Activated CD8-positive, alpha-beta memory T cell treated with anti-CD3 and anti-CD28 coated beads for 48 hours (primary cell): ENCODE data around the gene ZNF420.

Experiments
- DNase-seq, 3 experiments: peaks; one replicate each; pipeline ENCODE4 v3.0.0-alpha.2; 2020; ENCODE audit warnings: low read depth in 2 of 3, low spot score in 2 of 3

The ZNF420 gene

DNA sequence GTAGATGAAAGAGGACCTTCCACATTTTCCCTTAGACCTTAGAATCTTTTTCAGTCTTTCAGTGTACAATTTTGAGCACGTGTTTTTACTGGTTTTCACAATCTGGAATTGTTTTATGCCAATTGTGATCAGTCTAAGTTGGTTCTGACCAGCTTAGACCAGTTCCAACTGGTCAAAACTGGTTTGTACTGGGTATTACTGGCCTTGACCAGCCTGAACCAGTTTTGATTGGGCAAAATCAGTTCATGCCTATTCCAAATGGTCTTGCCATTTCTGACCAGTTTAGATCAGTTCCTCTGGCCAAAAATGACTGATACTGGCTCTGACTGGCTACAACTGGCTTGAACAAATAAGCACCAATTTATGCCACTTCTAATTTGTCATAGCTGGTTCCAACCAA lies 57.9 kb downstream of the ZNF420 start:
- DNase-seq: no peak

DNA sequence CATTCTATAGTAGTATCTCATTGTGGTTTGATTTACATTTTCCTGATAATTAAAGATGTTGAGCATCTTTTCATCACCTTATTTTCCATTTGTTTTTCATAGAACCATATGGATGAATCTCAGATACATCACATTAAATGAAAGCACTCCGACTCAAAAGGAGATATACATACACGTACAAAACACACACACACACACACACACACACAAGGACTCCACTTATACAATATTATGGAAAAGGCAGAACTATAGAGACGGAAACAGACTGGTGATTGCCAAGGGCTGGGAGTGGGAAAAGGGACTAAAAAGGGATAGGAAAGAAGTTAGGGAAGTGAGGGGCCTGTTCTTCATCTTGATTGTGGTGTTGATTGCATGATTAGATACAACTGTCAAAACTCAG lies 70.0 kb downstream of the ZNF420 start:
- no peak for DNase-seq

DNA sequence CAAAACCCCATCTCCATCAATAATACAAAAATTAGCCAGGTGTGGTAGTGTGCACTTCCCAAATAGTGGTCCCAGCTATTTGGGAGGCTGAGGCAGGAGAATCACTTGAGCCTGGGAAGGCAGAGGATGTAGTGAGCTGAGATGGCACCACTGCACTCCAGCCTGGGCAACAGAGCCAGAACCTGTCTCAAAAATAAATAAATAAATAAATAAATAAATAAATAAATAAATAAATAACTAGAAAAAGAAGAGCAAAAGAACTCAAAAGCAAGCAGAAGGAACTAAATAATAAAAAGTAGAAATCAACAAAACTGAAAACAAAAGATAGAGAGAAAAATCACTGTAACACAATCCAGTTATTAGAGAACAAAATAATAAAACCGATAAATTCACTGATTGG lies 81.9 kb downstream of the ZNF420 start:
- no peak for DNase-seq

DNA sequence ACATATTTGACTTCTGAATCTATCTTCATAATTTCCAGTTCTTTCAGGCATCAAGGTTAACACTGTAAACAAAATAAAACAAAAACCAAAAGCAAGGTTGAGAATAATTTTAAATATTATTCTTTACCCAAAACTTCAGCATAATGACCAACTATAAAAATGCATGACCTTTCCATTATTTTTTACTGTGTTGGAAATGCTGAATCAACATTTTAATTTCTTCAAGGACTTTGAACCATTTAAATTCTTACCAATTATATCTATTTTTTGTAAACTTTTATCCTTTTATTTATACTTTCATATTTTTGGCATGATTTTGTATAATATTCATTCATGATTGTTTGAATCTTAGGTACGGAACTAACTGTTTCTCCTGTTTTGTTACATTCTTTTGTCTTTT lies 87.4 kb downstream of the ZNF420 start:
- DNase-seq: no peak

DNA sequence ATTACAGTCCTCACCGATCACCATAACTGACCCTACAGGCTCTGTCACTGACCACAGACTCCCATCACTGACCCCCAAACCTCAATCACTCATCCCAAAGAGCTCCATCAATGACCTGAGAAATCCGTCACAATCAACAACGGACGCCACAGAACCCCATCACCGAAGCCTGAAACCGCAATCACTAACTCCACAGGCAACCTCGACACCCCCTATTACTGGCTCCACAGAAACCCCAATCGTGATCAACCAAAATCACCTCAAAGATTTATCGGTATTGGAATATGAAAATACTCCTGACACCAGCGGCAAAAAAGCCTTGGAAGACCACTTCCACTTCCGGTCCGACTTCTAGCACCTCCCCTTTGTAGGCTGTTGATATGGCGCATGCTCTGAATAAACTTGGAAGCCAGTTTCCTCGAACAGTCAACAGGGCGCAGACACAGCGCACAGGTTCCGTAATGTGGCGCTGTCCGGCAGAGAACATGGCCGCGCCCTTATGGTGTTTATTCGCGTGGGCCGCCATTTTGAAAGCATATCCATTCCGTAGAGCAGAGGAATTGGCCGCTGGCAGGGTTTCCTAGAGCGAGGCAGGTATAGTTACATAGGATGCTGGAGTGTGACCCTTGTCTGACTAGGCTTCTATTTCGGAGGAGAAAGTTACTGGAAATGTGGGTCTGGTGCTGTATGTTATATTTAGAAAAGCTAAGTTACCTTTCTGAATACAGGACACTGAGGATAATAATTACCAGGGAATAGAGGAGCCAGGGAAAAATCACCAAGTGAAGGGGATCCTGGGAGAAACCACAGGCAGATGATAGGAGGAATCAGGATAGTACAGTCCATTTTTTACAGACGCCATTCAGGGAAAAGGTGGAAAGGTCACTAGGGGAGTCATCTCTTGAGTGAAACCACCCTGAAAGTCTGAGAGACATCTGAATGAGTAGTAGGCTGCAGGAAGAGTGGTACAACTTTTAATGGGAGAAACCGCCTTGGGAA lies 94.4 kb downstream of the ZNF420 start, which contains the start of gene ZNF585A:
ZNF585A (minus strand) TSS at position 328 of the 999 bp plus-strand sequence. CDS start 2,785 bp downstream, outside the sequence.
- peak; percentile 53 to 68 (median 65) for DNase-seq
